Erythroblast (primary cell): Measurements from ENCODE around the gene ICE2.
A peak's percentile ranks its signal among the peaks of the same experiment; 100 is the strongest.

ENCODE experiments used
- DNase-seq, 2 experiments: peaks; one replicate each; lab custom pipeline; 2025; lab: John Stamatoyannopoulos, UW
- GATA1 ChIP-seq: IDR thresholded peaks from 2 replicates; pipeline ENCODE4 v1.6.1; 2011; ENCODE audit warnings: low read depth, mild to moderate bottlenecking, control low read depth, low read length, moderate library complexity
- POLR2A ChIP-seq: IDR thresholded peaks from 2 replicates; pipeline ENCODE4 v1.6.1; 2011; ENCODE audit warnings: mild to moderate bottlenecking, low read length

ICE2 gene

DNA sequence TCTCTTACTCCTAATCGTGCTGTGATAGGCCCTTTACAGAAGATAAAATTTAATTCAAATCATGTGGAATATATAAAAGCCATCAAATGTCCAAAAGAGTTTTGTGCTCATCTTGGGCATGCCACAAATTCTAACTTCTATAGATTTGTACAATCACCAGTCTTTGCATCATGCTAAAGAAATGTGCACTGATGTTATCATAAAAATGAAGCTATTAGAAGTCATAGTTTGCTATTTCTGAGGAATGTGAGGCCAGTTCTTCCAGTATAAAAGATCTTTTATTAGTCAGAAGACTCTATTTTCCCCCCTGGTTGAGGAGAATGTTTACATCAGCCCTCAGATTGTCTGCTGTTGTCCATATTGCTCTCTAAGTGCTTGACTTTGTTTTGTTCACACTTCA is 79.0 kb downstream of the ICE2 start:
- TF ChIP-seq POLR2A (no peak), GATA1 (no peak)
- DNase-seq: no peak

DNA sequence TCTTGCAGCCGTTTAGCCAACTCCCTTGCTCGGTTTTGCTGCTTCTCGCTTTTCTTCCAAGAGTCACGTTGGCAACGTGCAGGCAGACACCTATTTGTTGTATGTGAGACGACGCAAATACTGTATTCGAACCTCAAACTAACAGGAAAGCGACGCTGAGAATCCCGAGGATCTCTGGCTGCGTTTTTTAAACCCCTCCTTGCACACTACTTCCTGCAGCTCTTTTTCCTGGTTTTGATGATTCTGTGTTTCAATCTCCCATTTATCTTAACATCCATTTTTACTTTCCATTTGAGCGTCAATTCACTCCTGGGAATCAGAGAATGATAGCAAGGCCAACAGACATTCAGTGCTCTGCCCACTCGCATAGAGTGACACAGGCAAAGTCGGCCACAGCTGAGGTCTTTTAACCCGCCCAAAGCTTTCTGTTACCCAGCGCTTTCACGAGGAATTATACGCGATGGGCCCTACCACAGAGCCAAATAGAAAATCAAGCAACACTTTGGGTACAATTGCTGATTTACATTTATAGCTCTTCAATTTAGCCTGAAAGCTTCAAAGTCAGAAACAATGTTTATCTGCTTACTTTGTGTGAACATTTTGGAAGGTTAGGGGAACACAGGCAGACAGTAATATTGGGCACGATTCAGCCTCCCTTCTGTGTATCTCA is 79.6 kb downstream of the ICE2 start:
- no peak for DNase-seq
- TF ChIP-seq POLR2A: no peak
- TF ChIP-seq GATA1: no peak

DNA sequence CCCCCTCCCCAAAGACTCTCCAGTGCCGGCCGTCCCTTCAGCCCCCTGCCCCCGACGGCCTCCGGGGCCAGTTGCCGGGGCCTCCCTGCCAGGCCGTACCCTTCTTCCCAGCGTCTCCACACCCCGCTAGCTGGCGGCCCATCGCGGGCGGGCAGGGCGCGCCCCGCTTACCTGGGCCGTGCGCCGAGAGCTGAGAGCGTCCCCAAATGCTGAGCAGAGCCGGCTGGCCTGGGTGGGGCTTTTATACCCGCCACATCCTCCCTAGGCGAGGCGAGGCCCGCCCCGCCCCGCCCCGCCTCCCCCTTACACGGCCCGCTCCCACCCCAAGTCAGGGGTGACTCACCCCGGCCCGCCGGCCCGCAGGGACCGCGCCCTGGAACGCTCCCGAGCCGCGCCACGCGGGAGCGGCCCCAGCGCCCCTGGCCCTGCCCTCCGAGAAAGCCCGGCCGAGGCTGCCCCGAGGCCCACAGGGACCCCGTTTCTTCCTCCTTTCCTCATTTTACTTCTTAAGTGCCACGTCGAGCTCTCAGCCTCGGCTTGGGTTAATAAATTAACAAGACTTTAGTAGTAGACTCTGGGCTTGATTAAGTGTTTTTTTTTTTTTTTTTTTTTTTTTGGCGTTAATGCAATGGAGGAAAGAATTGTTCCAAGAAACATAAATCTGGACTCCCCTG is 81.0 kb downstream of the ICE2 start, which contains the start of gene ANXA2:
TSS of gene ANXA2 (minus strand) at position 215 of the 674 bp plus-strand sequence. CDS start 11,911 bp downstream, outside the sequence.
- TF ChIP-seq POLR2A (peak; percentile 4), GATA1 (no peak)
- DNase-seq: peak; percentile 83 to 89

DNA sequence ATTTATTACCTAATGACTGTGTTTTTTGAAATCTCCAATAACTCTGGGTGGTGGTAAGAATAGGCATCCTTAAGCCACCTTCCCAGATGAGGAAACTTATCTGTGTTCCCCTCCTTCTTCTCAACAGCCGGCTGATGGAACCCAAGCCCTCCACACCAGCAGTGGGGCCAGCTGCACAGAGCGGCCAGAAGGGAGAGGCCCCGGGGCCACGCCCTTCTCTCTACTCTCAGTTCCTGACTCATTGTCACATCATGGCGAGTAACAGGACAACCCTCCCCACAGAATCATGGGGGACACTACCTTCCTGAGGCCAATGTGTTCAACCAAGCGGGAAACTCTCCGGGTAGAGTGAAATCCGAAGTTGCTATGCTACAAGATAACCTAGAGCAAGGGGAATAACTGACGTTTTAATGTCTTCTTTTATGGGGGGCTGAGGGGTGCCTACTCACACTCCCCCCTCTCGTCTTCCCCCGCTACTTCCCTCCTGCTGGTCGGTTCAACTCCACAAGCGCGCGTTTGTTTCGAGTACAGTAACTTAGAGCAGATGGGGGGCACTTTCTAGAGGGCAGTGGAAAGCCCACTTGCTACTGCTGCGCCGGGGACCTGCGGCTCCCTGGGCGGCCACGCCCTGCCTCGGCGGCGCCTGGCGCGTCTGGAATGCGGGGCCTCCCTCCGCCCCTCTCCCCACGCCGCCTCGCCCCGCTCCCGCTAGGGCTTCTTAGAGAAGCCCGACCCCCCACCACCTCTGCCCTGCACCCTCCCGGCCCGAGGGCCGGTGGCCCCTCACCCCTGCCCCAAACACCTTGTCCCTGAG is 81.8 kb downstream of the ICE2 start:
- TF ChIP-seq GATA1: no peak
- no peak for TF ChIP-seq POLR2A

DNA sequence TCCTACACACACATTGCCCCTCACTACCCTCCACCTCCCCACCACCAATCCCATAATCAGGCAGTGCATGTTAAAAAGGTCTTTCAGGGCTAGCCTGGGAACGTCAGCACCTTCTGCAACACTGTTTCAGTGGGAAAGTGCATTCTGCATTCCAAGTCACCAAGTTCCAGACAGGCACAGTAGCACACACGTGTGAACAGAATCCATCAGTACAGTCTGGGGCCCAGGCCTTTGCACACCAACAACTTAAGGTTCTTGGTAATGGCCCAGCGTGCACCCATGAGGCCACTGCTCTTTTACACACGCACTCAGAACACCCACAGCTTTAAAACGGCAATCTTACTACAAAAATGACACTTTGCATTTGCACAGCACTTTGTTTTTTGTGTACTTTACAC is 82.4 kb downstream of the ICE2 start:
- DNase-seq: no peak
- TF ChIP-seq POLR2A (no peak), GATA1 (no peak)

More for the DNA sequence above, 81.8 kb downstream of the ICE2 start:
- peak; percentile 63 to 76 for DNase-seq

DNA sequence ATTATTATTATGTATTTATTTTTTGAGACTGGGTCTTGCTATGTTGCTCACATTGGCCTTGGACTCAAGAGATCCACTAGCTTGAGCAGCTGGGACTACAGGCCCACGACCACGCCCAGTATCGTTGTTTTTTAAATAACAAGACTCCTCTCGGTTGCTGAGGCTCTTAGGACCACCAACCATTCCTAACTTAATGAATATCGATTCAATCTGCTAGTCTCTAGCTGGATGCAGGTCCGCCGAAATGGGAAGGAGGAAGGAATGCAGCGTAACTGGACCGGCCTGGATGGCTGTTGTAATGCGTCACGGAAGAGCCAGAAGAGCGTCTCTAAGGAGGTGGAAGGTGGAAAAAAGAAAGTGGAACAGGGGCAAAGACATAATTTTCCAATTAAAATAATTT is 82.8 kb downstream of the ICE2 start:
- no peak for DNase-seq
- TF ChIP-seq GATA1 (no peak), POLR2A (no peak)

DNA sequence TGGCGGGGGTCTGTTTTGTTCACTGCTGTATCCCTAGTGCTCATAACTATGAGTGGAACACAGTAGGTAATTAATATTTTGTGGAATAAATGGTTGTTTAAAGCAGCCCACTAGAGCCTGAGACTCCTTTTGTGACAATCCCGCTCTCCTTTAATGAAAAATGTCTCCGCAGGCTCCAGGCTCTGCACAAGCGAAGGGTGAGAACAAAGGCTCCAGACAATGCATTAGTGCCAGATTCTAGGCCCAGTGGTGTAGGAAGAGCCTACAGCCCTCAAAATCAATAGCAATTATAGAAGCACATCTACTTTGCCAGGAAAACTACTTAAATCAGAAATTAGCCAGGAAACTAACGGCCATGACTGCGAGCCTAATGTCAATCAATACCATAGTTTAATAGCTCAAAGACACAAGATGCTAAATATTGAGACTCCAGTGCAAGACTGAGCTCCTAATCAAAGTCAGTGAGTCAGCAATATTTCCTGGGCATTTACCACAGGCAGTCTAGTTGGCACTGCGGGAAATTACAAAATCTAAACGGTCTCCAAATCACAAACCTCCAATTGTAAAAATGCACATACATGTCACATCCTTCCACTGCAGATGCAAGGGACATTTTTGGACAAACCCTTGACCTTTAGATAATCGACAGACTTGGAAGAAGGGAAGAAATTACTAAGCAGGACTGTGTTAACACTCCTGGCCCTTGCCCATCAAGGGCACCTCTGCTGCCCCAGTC is 83.5 kb downstream of the ICE2 start:
- DNase-seq: peak in 1 of 2 experiments; percentile 6
- TF ChIP-seq POLR2A: no peak

DNA sequence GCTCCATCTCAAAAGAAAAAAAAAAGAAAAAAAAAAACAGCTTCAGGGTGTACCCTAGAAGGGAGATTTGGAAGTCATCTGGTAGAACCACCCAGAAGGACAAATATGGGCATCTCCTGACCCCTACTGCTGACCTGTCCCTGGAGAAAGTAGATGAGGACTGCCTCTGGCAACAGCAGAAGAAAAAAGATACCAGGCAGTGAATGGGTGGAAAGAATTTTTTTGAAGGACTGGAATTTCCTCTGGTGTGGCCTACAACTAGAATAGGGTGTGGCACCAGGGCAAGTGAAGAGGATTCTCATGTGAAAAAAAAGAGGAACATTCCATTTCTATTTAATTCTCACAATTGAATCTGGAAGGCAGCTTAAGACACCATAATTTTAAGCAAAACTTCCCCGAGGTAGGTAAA is 84.2 kb downstream of the ICE2 start:
- DNase-seq: no peak
- no peak for TF ChIP-seq GATA1
- TF ChIP-seq POLR2A: no peak

DNA sequence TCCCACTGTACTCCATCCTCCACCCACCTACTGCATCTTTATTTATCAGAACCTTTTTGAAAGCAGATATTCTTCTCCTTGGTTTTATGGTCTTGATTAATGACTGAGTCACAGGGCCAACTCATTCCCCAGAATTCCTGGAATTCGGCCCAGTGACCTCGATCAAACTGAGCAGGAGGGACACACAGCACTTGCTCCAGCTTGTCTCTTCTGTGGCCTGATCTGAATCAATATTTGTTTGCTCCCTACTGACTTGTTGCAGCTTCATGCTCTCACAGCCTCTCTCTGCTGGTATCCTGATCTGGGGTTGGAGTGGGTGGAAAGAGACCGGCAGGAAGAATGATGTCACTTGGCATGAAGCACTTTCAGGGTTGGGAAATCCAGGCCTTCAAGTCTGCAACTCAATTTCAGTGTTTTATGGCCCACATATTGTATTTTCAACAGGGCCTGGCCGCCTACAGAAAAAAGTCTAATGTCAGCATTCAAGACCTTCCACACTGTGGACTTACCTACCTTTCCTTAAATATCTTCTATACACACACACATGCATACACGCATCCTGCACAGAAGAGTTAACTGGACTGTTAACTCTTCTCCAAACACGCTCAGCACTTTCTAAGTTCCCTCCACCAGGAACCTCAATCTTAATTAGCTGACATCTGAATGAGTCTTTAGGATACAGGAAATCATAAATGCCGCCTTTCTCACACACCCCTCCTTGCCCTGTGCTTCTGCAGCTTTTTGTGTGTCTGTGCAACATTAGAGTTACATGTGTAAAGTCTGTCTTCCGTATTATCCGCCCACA is 85.8 kb downstream of the ICE2 start:
- TF ChIP-seq GATA1 (no peak), POLR2A (no peak)
- DNase-seq: peak in 1 of 2 experiments; percentile 24

DNA sequence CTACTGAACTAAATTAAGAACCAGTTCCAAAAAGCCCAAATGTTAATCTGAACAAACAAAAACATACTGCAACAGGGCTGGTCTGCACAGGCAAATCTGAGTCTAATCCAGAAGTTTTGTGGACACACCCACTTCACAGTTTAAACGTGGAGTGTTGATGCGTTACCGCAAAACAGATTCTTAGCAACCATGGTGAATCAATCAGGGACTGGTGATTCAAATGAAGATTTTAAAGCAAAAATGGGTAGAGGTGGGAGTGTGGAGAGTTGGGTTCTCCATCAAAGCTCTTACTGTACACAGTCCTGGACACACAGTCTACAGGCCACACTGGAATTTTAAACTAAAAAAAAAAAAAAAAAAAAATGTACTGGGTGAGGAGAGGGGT is 86.3 kb downstream of the ICE2 start:
- peak; percentile 9 to 23 for DNase-seq
- no peak for TF ChIP-seq GATA1
- no peak for TF ChIP-seq POLR2A

DNA sequence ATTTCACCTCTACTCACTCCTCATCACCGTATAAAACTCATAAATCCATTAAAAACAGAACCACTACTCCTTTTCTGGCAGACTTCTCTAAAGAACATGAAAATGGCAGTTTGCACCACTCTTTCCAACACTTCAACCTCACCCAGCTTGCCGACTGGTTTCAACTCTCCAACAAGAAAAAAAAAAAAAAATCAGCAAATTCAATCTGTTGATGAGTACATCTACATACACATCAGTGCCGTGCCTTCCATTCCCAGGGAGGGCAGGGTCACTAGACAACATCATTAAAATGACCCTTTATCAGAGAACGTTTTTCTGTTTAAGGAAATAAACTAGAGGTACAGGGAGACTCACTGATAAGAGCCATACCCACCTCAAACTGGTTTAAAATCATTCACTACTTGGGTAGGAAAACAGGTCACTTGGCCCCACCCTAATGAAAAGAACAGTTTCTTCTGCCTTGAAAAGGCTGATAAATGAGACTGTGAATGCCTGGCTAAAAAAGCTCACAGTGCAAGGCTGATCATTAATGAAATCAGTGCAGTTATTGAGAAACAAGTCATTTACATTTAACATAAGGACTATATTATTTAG is 87.1 kb downstream of the ICE2 start:
- no peak for DNase-seq
- TF ChIP-seq POLR2A: no peak

DNA sequence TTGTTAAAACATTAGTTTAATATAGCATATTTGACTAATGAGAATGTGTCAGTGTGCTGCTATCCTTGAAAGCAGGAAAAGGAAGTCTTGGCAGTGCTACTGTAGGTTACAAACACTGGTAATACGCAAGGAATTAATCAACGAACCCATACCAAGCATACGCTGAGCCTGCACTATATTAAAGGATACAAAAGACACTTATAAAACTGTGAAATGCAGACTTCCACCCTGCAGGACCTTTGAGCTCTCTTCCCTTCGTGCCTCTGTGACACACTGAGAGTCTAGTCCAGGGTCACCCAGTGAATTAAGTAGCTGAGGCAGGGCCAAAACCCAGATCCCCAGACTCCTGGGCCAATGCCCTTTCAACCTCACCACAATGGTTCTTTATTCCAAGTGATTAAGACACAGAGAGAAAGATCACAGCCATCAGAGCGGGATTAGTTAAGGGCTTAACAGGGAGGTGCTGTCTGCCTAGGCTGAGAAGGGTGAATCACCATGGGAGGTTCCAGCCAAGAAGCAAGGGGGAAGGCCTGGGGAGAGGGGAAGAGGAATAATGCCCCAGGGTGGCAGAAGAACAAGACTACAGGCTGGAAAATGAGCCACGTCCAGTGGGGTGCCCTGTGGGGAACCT is 88.0 kb downstream of the ICE2 start:
- peak in 1 of 2 experiments; percentile 10 for DNase-seq
- no peak for TF ChIP-seq GATA1
- TF ChIP-seq POLR2A: no peak

DNA sequence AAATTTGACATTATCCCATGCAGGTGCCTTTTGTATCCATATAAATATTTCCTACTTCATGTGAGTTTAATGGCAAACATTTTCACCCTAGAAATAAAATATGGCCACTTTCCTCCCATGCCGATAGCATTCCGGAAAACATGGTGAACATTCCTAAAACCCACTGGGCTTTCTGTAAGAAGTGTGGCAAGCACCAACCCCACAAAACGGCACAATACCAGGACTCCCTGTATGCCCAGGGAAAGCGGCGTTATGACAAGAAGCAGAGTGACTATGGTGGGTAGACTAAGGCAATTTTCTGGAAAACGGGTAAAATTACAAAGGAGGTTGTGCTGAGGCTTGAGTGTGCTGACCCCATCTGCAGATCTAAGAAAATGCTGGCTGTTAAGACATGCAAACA is 88.7 kb downstream of the ICE2 start:
- TF ChIP-seq POLR2A (no peak), GATA1 (no peak)
- DNase-seq: no peak
